Amniotic stem cell (primary cell): ENCODE results near the gene AAMDC.
"Not testable (repeated sequence)": the region's sequence is repeated elsewhere in the genome, so short reads cannot be mapped to it uniquely, and the experiment has no call there.

Source experiments
- DNase-seq: peaks from one replicate; lab custom pipeline; 2025; lab: John Stamatoyannopoulos, UW

AAMDC gene

DNA sequence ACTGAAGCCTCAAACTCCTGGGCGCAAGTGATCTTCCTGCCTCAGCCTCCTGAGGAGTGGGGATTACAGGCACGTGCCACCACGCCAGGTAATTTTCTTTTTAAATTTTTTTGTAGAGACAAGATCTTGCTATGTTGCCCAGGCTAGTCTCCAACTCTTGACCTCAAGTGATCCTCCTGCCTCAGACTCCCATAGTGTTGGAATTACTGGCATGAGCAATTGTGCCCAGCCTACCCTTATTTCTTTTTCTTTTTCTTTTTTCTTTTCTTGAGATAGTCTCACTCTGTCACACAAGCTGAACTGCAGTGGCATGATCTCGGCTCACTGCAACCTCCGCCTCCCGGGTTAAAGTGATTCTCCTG, 63.9 kb downstream of the AAMDC start:
- no peak for DNase-seq

DNA sequence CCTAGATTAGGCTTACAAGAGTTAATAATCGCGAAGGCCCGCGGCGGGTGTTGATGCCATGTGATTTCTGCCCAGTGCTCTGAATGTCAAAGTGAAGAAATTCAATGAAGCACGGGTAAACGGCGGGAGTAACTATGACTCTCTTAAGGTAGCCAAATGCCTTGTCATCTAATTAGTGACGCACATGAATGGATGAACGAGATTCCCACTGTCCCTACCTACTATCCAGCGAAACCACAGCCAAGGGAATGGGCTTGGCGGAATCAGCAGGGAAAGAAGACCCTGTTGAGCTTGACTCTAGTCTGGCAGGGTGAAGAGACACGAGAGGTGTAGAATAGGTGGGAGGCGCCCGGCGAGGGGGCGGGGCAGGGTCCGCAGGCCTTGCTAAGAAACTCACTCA, 65.5 kb downstream of the AAMDC start:
- no peak for DNase-seq

GRCh38 chr11:77889045-77889444, 68.1 kb downstream of the AAMDC start:
- DNase-seq, result not testable (repeated sequence)

DNA sequence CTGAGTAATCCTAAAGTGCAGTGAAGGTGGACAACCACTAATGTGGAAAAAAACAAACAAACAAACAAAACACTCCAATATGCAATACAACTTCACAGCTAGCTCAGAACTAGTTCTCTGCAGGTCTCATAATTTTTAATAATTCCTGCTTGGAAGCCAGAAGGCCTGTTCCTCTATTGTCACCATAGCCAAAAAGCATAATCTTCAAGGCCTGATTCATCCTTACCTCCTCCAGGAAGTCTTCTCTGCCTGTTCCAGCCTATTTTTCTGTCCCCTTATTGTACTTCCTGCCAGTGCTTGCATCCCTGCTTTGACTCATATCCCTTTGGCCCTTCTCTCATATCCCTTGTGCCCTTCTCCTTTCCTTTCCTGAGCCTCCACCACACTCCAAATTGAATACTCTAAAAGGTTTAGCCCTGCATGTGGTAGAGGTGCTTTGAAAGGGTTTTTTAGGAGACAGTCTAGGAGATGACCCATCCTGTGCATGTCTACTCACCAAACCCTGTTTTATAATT, 69.2 kb downstream of the AAMDC start:
- DNase-seq, result not testable (repeated sequence)

- not testable (repeated sequence) for DNase-seq
These were observed 69.7 kb downstream of the AAMDC start for GRCh38 chr11:77890619-77891056.

DNA sequence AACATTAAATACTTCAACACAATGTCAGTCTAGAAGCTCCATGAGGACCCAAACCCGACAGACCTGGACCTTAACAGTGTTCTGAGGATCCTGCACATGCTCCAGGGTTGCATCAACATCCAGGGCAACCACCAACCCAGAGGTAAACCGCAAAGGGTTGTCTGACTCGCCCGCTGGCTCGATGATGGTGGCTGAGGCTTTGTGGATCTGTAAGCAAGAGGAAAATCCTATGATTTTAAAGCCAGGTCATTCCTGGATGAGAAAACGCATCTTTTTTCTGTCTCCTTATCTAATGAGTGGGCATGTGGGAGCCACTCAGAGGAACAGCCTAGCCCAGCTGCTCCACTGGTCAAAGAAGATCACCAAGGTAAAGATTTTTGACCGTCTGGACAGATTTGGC, 70.3 kb downstream of the AAMDC start:
- not testable (repeated sequence) for DNase-seq

DNA sequence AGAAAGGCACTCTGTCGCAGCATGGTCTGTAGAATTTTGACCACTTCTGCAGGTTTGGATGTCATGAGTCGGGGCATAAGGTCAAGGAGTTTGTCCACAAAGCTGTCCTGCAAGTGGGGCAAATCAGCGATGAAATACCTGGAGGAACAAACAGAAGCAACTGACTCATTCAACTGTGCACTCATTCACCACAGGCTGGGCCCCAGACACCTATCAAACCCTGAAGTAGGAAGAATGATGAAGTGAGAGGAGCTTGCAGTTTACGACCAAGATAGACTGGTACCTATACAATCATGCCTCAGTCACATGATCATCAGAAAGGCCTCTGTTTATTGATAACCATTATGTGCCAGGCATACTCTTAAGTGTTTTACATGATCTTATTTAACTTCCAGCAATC, 70.8 kb downstream of the AAMDC start:
- DNase-seq, result not testable (repeated sequence)

DNA sequence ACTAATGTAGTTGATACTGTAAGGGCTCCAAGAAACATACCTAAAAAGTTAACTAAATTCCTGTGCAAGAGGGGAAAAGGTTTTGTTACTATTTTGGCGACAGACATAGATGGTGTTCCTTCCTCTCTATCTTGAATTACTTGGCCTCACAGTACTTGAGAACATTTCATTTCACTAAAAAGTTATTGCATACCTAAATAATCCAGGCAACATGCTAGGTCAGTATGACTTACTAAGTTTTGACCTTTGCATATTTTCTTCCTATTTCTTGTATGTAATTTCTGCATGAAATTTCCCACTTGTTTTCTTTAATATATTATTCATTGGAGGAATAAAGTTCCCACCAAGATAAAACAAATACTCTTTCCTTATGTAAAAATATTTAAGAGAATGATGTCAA, 74.0 kb downstream of the AAMDC start:
- DNase-seq, result not testable (repeated sequence)

- no peak for DNase-seq
These were observed 87.9 kb downstream of the AAMDC start for GRCh38 chr11:77908835-77909234.

GRCh38 chr11:77909277-77909676, 88.3 kb downstream of the AAMDC start:
- no peak for DNase-seq

DNA sequence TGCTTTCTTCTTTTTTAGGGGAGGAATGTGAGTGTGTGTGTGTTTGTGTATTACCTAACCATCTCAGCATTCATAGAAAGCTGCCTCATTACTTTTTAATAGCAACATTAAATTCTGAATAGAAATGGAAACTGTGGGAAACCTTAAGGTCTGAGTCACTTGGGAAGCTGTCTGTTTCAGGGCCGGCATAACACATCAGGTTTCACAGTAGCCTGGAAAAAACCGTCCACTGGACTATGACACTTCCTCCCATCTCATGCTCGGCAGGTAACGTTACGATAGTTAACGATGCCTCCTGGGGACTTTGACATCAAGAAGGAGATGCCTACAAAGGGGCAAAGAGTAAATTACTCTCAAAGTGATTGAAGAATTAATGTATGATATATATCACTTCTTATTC, 89.9 kb downstream of the AAMDC start:
- DNase-seq, result not testable (repeated sequence)

- not testable (repeated sequence) for DNase-seq
These were observed 92.8 kb downstream of the AAMDC start for GRCh38 chr11:77913608-77914306.

DNA sequence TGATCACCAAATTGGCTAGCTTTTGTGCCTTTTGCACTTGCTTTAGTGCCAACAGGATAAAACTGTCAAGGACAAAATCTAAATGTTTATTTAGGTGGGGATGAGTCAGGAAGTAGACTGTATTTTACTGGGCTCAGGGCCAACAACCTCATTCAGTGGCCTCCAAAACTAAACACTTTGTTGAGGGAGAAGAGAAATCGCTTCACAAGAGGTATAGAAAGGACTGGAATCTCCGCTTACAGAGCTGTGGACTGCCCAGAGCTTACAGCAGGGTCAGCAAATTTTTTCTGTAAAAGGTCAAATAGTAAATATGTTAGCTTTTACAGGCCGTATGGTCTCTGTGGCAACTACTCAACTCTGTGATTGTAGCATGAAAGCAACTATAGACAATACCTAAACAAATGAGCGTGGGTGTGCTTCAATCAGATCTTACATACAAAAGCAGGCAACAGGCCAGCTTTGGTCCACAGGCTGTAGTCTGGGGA, 93.4 kb downstream of the AAMDC start:
- peak; percentile 40 for DNase-seq

GRCh38 chr11:77917713-77918112, 96.8 kb downstream of the AAMDC start:
- DNase-seq, result not testable (repeated sequence)
